ENCODE data around the gene RDH8.

Gene RDH8

GRCh38 chr19:10013316-10013715 is at the start of gene RDH8:
TSS of gene RDH8 (plus strand) at chr19:10013483. CDS start at chr19:10013498, 15 bp downstream.
- no peak for DNase-seq (ENCODE audit: low read depth in 2 of 2)

GRCh38 chr19:9966024-9966423 is 47.3 kb upstream of the RDH8 start:
- DNase-seq (ENCODE audit: low read depth in 2 of 2), result no peak

DNA sequence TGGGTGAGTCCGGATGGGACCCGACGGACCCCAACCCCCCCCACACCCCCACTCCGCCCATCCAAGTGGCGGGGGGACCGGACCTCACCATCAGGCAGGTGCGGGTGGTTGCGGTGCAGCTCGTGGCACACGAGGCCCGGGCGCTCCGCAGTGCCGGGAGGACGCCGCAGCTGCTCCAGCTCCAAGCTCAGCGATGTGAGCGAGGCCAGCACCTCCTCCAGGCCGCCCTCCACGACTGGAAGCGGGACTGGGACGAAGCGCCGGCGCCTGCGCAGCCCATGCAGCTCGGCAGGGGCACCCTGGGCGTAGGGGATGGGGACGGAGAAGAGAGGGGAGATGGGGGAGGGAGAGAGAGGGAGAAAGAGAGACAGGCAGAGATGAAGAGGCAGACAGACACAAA is 46.8 kb upstream of the RDH8 start:
- DNase-seq (ENCODE audit: low read depth in 2 of 2), result no peak

- DNase-seq (ENCODE audit: low read depth in 2 of 2), result no peak
Measured at GRCh38 chr19:9967326-9967725, 46.0 kb upstream of the RDH8 start.

- no peak for DNase-seq (ENCODE audit: low read depth in 2 of 2)
Measured at GRCh38 chr19:9968820-9969687, 44.2 kb upstream of the RDH8 start.

GRCh38 chr19:9969688-9969975 is 43.7 kb upstream of the RDH8 start:
- DNase-seq (ENCODE audit: low read depth in 2 of 2), result no peak

GRCh38 chr19:9970481-9970880 is 42.8 kb upstream of the RDH8 start:
- no peak for DNase-seq (ENCODE audit: low read depth in 2 of 2)

GRCh38 chr19:9971166-9971897 is 42.0 kb upstream of the RDH8 start:
- DNase-seq (ENCODE audit: low read depth in 2 of 2), result no peak

DNA sequence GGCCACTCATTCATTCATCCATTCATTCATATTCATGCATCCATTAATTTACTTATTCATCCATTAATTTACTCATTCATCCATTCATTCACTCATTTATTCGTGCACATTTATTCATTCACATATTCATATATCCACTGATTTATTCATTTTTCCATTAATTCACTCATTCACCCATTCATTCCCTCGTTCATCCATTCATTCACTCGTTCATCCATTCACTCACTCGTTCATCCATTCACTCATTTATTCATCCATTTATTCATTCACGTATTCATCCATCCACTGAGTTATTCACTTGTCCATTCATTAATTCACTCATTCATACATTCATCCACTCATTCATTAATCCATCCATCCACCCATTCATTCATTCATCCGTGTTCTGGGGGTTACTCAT is 41.2 kb upstream of the RDH8 start:
- no peak for DNase-seq (ENCODE audit: low read depth in 2 of 2)

DNA sequence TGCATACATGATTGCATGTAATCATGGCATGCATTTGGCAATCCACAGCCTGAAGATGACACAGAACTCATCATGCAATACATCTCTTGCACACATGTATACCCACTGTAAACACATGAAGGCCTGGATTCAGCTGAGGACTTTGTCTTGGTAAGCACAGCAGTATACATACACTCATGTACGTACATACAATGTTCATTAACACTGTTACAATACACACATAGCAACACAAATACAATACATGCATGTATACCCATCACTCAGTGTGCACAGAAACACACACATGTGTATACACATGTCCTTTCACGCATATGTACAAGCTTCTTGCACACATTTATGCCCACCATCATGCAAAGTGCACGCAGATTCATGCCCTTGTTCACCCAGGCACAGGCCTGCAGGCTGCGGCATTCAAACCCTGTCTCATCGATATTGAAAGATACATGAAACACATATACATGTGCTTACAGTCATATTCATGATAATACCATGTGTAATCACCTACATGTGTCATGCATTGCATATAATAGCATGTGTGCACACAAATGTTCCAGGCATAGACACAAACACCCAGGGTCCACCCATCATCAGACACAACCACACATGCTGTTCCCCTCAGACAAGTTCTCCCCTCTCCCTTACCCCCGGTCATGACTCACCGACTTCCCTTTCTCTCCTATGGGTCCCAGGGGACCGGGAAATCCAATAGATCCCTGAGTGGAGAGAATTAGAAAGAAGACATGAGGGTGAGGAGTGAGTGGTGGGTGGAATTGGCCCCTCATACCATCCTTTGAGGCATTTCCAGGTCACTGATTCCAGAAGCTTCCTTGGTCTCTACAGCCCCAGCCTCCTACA is 31.6 kb upstream of the RDH8 start:
- DNase-seq (ENCODE audit: low read depth in 2 of 2), result no peak

GRCh38 chr19:9986787-9987281 is 26.4 kb upstream of the RDH8 start:
- DNase-seq (ENCODE audit: low read depth in 2 of 2), result no peak

DNA sequence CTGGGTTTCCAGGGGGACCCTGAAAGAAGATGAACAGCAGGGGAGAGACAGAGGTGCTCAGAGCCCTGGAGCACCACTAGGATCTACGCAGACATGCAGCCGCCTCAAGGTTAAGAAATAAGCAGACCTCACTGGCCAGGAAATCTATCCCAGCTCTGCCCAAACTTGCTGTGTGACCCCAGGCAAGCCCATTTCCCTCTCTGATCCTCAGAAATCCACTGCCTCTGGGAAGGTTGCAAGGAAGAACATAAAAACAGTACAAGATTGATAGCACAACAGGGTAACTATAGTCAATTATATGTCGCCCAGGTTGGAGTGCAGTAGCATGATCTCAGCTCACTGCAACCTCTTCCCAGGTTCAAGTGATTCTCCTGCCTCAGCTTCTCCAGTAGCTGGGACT is 23.8 kb upstream of the RDH8 start:
- no peak for DNase-seq (ENCODE audit: low read depth in 2 of 2)

DNA sequence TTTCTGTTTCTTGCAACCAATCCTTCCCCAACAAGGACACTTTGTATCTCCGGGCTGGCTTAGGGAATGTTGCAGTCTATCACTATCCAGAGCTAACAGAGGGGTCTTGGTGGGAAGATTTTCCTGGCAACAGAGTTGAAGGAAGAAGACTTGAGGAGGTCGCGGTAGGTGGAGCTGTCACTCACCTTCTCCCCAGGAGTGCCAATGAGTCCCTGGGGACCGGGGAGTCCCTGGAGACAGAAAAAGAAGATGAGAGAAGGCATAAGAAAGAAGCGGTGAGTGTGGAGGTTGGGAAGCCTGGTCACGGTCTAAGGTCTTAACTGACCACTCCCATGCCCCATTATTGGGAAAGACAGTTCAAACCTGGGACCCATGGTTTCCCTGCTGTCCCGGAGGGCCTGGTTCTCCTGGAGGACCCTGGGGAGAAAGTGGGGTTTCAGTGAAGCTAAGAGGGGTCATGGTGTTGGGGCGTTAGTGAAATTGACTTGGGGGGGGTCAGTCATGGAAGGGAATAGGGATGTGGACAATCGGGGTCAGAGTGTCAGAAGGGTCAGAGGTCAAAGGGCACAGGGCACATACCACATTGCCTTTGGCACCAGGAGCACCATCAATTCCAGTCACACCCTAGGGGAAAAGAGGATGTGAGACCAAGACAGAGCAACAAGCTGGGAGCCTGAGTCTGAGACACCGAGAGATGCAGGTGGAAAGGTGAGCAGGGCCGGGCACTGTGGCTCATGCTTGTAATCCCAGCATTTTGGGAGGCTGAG is 21.7 kb upstream of the RDH8 start:
- no peak for DNase-seq (ENCODE audit: low read depth in 2 of 2)

GRCh38 chr19:9995084-9995483 is 18.2 kb upstream of the RDH8 start:
- no peak for DNase-seq (ENCODE audit: low read depth in 2 of 2)

DNA sequence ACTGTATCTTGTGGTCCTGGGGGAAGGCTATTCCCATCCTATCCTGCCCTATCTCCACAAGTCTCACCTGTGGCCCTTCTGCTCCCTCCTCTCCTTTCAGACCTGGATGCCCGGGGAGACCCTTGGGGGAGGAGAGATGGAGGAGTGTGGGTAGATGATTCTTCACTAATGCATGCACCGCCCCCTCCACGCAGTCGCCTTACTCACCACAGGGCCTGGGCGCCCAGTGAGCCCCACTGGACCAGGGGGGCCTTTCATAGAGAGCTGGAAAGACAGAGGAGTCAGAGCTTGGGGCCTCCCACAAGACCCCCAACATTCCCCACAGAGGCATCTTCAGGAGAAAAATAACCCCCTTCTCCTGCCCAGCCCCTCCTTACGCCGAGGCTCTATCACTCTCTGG is 17.3 kb upstream of the RDH8 start:
- DNase-seq (ENCODE audit: low read depth in 2 of 2), result no peak

GRCh38 chr19:9996541-9996940 is 16.7 kb upstream of the RDH8 start:
- DNase-seq (ENCODE audit: low read depth in 2 of 2), result no peak

DNA sequence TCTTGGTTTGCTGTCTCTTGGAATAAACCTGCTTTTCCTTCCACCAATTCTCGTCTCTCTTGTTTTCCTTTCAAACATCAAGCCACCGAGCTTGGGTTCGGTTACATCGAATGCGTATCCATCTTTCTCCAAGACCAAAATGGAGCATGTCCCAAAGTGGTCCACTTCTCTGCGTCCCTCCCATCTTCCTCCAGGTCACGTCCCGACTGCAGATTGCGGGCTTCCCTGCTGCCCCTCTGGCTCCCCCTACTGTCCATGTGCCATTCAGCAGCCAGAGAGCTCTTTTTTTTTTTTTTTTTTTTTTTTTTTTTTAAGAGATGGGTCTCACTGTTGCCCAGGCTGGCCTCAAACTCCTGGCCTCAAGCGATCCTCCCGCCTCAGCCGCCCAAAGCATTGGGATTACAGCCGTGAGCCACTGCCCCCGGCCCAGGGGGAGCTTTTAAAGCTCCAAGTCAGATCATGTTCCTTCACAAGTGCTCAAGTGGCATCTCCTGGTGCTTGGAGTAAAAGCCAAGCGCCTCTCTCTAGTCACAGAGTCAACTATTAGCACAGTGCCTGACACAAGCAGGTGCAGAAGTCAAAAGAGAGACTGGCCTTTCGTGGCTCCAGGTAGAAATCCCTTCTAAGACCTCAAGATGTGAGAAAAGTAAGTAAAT is 13.0 kb upstream of the RDH8 start:
- DNase-seq (ENCODE audit: low read depth in 2 of 2), result peak; percentile 46 to 60

- DNase-seq (ENCODE audit: low read depth in 2 of 2), result no peak
Measured at GRCh38 chr19:10001899-10002298, 11.4 kb upstream of the RDH8 start.

DNA sequence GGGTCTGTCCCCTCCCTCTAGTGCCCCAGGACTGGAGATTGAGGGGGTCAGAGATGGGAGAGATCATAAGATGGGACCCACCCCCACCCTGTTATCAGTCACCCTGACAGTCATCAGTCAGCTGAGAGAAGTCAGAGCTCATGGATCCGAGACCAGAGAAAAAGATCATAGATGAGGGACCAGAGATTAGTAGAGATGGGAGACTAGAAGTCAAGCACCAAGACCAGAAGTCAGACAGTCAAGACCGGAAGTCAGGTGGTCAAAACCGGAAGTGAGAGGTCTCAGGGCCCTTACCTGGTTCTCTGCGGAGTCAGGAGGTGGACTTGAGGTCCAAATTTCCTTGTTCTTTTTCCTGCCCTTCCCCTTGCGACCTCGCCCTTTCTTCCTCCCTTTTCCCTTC is 10.0 kb upstream of the RDH8 start:
- no peak for DNase-seq (ENCODE audit: low read depth in 2 of 2)

- DNase-seq (ENCODE audit: low read depth in 2 of 2), result no peak
Measured at GRCh38 chr19:10004617-10005016, 8.7 kb upstream of the RDH8 start.
